Measurements from ENCODE around the gene PPP1R14C.

DNA sequence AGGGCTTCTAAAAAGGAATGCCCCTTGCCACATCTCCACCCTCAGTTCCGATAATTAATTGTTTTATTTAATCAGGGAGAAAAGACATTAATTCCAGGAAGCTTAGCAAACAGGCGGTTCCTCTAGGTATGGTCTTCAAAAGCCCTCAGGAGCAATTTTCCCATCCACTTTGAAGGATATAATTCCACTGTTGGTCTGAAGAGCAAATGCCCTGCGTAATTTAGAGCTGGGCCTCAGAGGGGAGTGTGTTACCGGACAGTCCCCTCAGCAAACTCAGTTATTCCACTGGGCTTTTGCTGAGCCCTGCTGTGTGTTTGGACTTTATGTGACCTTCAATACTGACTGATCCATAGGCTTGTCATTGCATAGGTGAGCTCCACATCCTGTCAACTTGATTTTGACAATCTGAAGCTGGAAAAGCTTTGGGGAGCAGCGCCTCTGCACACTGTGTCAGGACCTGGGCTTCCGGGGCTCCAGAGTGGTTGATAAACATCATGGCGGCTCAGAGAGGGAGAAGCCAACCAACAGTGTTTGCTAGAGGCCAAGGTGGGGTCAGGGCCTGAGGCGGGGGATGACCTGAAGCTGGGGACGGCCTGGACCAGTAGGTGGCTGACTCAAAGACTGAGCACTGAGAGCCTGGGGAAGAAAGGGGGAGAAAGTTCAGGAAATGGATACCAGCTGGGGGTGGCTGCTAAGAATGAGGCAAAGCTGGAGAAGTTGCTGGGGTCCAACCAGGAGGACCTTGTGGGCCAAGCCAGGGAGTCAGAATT lies 43.5 kb downstream of the PPP1R14C start:
- TF ChIP-seq EZH2 (IDR thresholded peaks at IDR 0.05; ENCODE audit: borderline replicate concordance): no peak
- TF ChIP-seq, protein P1, sequence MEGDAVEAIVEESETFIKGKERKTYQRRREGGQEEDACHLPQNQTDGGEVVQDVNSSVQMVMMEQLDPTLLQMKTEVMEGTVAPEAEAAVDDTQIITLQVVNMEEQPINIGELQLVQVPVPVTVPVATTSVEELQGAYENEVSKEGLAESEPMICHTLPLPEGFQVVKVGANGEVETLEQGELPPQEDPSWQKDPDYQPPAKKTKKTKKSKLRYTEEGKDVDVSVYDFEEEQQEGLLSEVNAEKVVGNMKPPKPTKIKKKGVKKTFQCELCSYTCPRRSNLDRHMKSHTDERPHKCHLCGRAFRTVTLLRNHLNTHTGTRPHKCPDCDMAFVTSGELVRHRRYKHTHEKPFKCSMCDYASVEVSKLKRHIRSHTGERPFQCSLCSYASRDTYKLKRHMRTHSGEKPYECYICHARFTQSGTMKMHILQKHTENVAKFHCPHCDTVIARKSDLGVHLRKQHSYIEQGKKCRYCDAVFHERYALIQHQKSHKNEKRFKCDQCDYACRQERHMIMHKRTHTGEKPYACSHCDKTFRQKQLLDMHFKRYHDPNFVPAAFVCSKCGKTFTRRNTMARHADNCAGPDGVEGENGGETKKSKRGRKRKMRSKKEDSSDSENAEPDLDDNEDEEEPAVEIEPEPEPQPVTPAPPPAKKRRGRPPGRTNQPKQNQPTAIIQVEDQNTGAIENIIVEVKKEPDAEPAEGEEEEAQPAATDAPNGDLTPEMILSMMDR (IDR thresholded peaks at IDR 0.05; ENCODE audit: poor library complexity): no peak
- no peak for TF ChIP-seq EZH2phosphoT487 (IDR thresholded peaks at IDR 0.05; ENCODE audit: low read depth, severe bottlenecking, unreplicated experiment)
